ENCODE data around the gene HRAS. TPM values are rescaled to one million over a fixed set of nuclear protein-coding genes. Genes with fewer than 3 reads are reported as not detected.

HRAS gene
- total and polyA plus RNA-seq, 2 donors (not counting 3 experiments of a cell fraction or from before 2014, with no cell fraction given) = 103 to 109 TPM

- Histone ChIP-seq H3K4me1 (ENCODE audit: control insufficient read depth, extremely low read depth, insufficient read depth, low read length) (peaks cover 3% of the 10 kb centered on the region), H3K9ac (replicated peaks; ENCODE audit: extremely low read depth, insufficient read depth, low read length) (no peak overlapping the region), H2AFZ (ENCODE audit: low read depth, low read length) (no peak overlapping the region), H3K4me2 (ENCODE audit: insufficient read depth, low read length) (no peak overlapping the region), H3K4me3 (replicated peaks in 1 of 3; ENCODE audit: insufficient read depth in 1 of 3, low read depth in 1 of 3, low read length in 3 of 3) (no peak overlapping the region), H3K79me2 (ENCODE audit: control insufficient read depth, insufficient read depth, low read length) (no peaks in the 10 kb centered on the region), H3K9me1 (replicated peaks; ENCODE audit: control insufficient read depth, extremely low read depth, insufficient read depth, low read length) (no peaks in the 10 kb centered on the region), H3K27me3 (ENCODE audit: control insufficient read depth in 2 of 2, insufficient read depth in 2 of 2, low read length in 2 of 2) (peaks cover 13 to 21% of the 10 kb centered on the region in 2 experiments), H3K36me3 (ENCODE audit: control insufficient read depth in 2 of 2, extremely low read depth in 1 of 2, insufficient read depth in 2 of 2, low read length in 2 of 2) (no peaks in the 10 kb centered on the region), H4K20me1 (replicated peaks; ENCODE audit: control insufficient read depth, extremely low read depth, insufficient read depth, low read length) (no peaks in the 10 kb centered on the region), H3K9me3 (replicated peaks; ENCODE audit: control insufficient read depth, insufficient read depth, low read length) (no peaks in the 10 kb centered on the region), H3K27ac (ENCODE audit: insufficient read depth, low read depth, low read length) (no peak overlapping the region)
- POLR2A ChIA-PET = no interaction called here
- CTCF ChIA-PET = interaction anchor here (0.9 to 2.2 kb wide), 7 partner anchors 9 to 173 kb away, joined by 3 to 26 read pairs (median 7); partner anchors contain the start of gene HRAS
- FAIRE-seq (no peak), DNase-seq (ENCODE audit: low read depth, low spot score) (no peak)
- dilution Hi-C loops (cut with MboI; ENCODE audit: extremely low pct_ligation_motif_present, low sequenced_read_pairs) (no loop called here), intact Hi-C loops (cut with micrococcal nuclease) (no loop called here)
- no peak for TF ChIP-seq CTCF (IDR thresholded peaks at IDR 0.05; ENCODE audit: extremely low read depth in 1 of 2, insufficient read depth in 1 of 2, low read depth in 1 of 2, low read length in 2 of 2)
- no peak for TF ChIP-seq MAX (IDR thresholded peaks at IDR 0.05; ENCODE audit: insufficient read depth, insufficient read length)
- TF ChIP-seq FOS (IDR thresholded peaks at IDR 0.05; ENCODE audit: borderline replicate concordance, insufficient read depth, low read length) = no peak
- TF ChIP-seq JUN (IDR thresholded peaks at IDR 0.05; ENCODE audit: borderline replicate concordance, insufficient read depth, insufficient read length, low read depth) = no peak
- no peak for TF ChIP-seq GATA2 (IDR thresholded peaks at IDR 0.05; ENCODE audit: insufficient read depth, insufficient read length, low read depth, low read length)
- no peak for TF ChIP-seq POLR2AphosphoS5 (IDR thresholded peaks at IDR 0.05; ENCODE audit: insufficient read depth, low read depth, low read length)
- TF ChIP-seq MYC (IDR thresholded peaks at IDR 0.05; ENCODE audit: low read depth, low read length) = no peak
- TF ChIP-seq EZH2 (IDR thresholded peaks at IDR 0.05; ENCODE audit: borderline replicate concordance, low read depth, low read length, severe bottlenecking) = no peak
- no peak for TF ChIP-seq POLR2A (IDR thresholded peaks at IDR 0.05; ENCODE audit: low read depth, low read length)
- BruUV-seq (replicated peaks) = no TSS peak
Measured at GRCh38 chr11:553988-554340, 18.6 kb upstream of the HRAS start.

All from endothelial cell of umbilical vein (primary cell).